ENCODE measurements around the gene HEPACAM.

The HEPACAM gene

DNA sequence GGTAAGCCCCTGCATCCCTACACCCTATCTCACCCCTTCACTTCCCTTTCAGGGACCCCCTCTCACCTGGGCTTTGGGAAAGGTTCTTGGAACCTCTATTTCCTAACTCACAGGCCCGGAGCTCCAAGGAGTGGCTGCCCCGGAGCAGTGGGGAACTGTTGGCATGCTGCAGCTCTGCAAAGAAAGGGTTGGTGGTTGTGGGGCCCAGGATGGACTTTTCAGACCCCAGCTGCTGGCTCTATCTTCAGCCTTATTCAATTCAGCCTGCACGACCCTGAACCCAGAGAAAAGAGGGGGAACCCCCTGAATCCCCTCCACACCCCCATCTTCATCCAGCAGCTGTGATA is 48.2 kb downstream of the HEPACAM start:
- no peak overlapping the region for H3K9ac ChIP-seq (ENCODE audit: low read length)

DNA sequence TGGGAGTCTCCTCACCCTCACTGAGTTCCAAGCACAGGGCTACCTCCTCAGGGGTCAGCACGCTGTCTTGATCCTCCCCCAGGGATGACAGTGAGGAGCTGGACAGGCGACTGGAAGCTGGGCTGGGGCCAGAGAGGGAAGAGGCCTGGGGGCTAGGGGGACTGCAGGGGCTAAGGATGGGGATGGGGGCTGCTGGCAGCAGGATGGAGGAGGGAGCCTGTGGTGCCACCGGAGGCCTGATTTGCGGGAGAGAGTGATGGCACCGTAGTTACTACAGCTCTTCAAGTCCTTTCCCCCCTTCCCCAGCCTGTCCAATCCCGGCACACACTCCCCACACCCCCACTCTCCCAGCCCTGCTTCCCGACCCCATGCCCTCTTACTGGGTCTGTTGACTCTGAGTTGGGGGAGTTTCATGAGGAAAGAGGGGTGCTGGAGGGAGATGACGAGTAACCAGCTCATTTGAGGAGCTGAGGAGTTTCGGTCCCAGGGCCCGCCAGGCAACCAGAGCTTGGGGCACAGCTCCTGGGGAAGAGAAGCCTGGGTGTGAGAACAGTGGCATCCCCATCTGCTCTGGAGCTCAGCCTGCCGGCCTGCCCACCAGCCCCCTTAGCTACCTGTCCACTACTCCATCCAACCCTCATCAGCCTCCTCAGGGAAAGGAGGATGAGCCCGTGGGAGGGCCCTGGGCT is 48.7 kb downstream of the HEPACAM start:
- TF ChIP-seq EZH2phosphoT487 (conservative IDR thresholded peaks at IDR 0.05; ENCODE audit: low read length): no peak
- TF ChIP-seq, protein P1, sequence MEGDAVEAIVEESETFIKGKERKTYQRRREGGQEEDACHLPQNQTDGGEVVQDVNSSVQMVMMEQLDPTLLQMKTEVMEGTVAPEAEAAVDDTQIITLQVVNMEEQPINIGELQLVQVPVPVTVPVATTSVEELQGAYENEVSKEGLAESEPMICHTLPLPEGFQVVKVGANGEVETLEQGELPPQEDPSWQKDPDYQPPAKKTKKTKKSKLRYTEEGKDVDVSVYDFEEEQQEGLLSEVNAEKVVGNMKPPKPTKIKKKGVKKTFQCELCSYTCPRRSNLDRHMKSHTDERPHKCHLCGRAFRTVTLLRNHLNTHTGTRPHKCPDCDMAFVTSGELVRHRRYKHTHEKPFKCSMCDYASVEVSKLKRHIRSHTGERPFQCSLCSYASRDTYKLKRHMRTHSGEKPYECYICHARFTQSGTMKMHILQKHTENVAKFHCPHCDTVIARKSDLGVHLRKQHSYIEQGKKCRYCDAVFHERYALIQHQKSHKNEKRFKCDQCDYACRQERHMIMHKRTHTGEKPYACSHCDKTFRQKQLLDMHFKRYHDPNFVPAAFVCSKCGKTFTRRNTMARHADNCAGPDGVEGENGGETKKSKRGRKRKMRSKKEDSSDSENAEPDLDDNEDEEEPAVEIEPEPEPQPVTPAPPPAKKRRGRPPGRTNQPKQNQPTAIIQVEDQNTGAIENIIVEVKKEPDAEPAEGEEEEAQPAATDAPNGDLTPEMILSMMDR (IDR thresholded peaks at IDR 0.05; ENCODE audit: insufficient read depth, low read length, poor library complexity, severe bottlenecking): no peak
- no peaks in the 10 kb centered on the region for H3K79me2 ChIP-seq (ENCODE audit: insufficient read depth, low read length)
- no peaks in the 10 kb centered on the region for H3F3A ChIP-seq (ENCODE audit: insufficient read depth)

More for the DNA sequence above, 48.2 kb downstream of the HEPACAM start:
- H3K4me2 ChIP-seq (ENCODE audit: low read depth, low read length, poor library complexity, severe bottlenecking): no peak overlapping the region
- no peaks in the 10 kb centered on the region for H3F3A ChIP-seq (ENCODE audit: insufficient read depth)
- no peaks in the 10 kb centered on the region for H3K79me2 ChIP-seq (ENCODE audit: insufficient read depth, low read length)
- TF ChIP-seq, protein P1 (IDR thresholded peaks at IDR 0.05; ENCODE audit: insufficient read depth, low read length, poor library complexity, severe bottlenecking): no peak
- TF ChIP-seq EZH2phosphoT487 (conservative IDR thresholded peaks at IDR 0.05; ENCODE audit: low read length): no peak
- H2AFZ ChIP-seq (ENCODE audit: low read depth, low read length, severe bottlenecking): no peak overlapping the region
- H3K27me3 ChIP-seq (ENCODE audit: low read length): no peaks in the 10 kb centered on the region
- no peaks in the 10 kb centered on the region for H3K36me3 ChIP-seq (ENCODE audit: low read length)
- no peak overlapping the region for H3K27ac ChIP-seq (ENCODE audit: low read depth, low read length)
- no peak overlapping the region for H3K4me3 ChIP-seq (ENCODE audit: insufficient read depth, low read length, poor library complexity, severe bottlenecking)
- no peaks in the 10 kb centered on the region for H4K20me1 ChIP-seq (ENCODE audit: low read depth, low read length)
- no peaks in the 10 kb centered on the region for H3K9me3 ChIP-seq (ENCODE audit: insufficient read depth, low read length)
- H3K9me2 ChIP-seq (replicated peaks; ENCODE audit: insufficient read depth, low read length): no peaks in the 10 kb centered on the region

DNA sequence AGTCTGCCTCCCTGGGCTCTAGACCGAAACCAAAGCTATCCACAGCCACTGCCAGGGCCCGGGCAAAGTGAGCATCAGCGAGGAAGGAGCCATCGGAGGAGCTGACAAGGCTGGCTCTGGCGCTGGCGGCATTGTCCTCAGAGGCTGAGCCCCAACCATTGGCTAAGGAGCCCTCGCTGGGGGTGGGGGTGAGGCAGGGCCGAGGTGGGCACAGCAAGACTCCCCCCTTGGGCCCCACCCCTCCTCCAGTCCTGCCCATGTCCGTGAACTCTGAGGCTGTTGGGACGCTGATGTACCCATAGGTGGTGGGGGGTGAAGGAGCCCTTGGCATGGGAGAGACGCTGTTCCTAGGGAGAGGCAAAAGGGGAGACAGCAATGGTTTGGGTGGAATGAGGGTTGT is 49.4 kb downstream of the HEPACAM start:
- Histone ChIP-seq H3K9me2 (replicated peaks; ENCODE audit: insufficient read depth, low read length) (no peaks in the 10 kb centered on the region), H3K9ac (ENCODE audit: low read length) (no peak overlapping the region), H3K79me2 (ENCODE audit: insufficient read depth, low read length) (no peaks in the 10 kb centered on the region), H3K4me2 (ENCODE audit: low read depth, low read length, poor library complexity, severe bottlenecking) (no peak overlapping the region), H3K4me3 (ENCODE audit: insufficient read depth, low read length, poor library complexity, severe bottlenecking) (no peak overlapping the region), H3K36me3 (ENCODE audit: low read length) (no peaks in the 10 kb centered on the region), H2AFZ (ENCODE audit: low read depth, low read length, severe bottlenecking) (no peak overlapping the region), H3K27me3 (ENCODE audit: low read length) (no peaks in the 10 kb centered on the region), H3F3A (ENCODE audit: insufficient read depth) (no peaks in the 10 kb centered on the region), H3K27ac (ENCODE audit: low read depth, low read length) (no peak overlapping the region), H4K20me1 (ENCODE audit: low read depth, low read length) (no peaks in the 10 kb centered on the region), H3K9me3 (ENCODE audit: insufficient read depth, low read length) (no peaks in the 10 kb centered on the region)
- TF ChIP-seq, protein P1 (IDR thresholded peaks at IDR 0.05; ENCODE audit: insufficient read depth, low read length, poor library complexity, severe bottlenecking): no peak
- TF ChIP-seq EZH2phosphoT487 (conservative IDR thresholded peaks at IDR 0.05; ENCODE audit: low read length): no peak

More for the DNA sequence above, 48.7 kb downstream of the HEPACAM start:
- H3K9me2 ChIP-seq (replicated peaks; ENCODE audit: insufficient read depth, low read length): no peaks in the 10 kb centered on the region
- H3K4me2 ChIP-seq (ENCODE audit: low read depth, low read length, poor library complexity, severe bottlenecking): no peak overlapping the region
- no peak overlapping the region for H3K4me3 ChIP-seq (ENCODE audit: insufficient read depth, low read length, poor library complexity, severe bottlenecking)
- no peak overlapping the region for H2AFZ ChIP-seq (ENCODE audit: low read depth, low read length, severe bottlenecking)
- no peak overlapping the region for H3K27ac ChIP-seq (ENCODE audit: low read depth, low read length)
- no peaks in the 10 kb centered on the region for H4K20me1 ChIP-seq (ENCODE audit: low read depth, low read length)
- no peaks in the 10 kb centered on the region for H3K36me3 ChIP-seq (ENCODE audit: low read length)
- no peaks in the 10 kb centered on the region for H3K27me3 ChIP-seq (ENCODE audit: low read length)
- no peak overlapping the region for H3K9ac ChIP-seq (ENCODE audit: low read length)
- H3K9me3 ChIP-seq (ENCODE audit: insufficient read depth, low read length): no peaks in the 10 kb centered on the region

All from SU-DHL-6 (cell line).